GM21526 (cell line): ENCODE results near the gene TDRKH.

ENCODE experiments used
- ATAC-seq: cut with Tn5 transposase; IDR thresholded peaks from one replicate; pipeline ENCODE4 v1.9.1; 2021; ENCODE audit warnings: moderate library complexity; ENCODE audit not compliant: unreplicated experiment, low FRiP score

TDRKH gene

GRCh38 chr1:151790071-151790939 is at the start of gene TDRKH:
Gene TDRKH, minus strand, starts transcription at chr1:151790500. Its CDS starts 7,478 bp downstream, at chr1:151783022.
- ATAC-seq = peak; percentile 92

- no peak for ATAC-seq
These were observed 49.4 kb upstream of the TDRKH start, which contains the start of gene C2CD4D for GRCh38 chr1:151839457-151840403. Gene C2CD4D, minus strand, starts transcription at chr1:151839820. Its CDS starts 831 bp downstream, at chr1:151838989.

- no peak for ATAC-seq
These were observed 48.7 kb upstream of the TDRKH start for GRCh38 chr1:151839082-151839412.

- no peak for ATAC-seq
These were observed 48.2 kb upstream of the TDRKH start for GRCh38 chr1:151838222-151839081.

- ATAC-seq = no peak
These were observed 47.6 kb upstream of the TDRKH start for GRCh38 chr1:151837884-151838221.

GRCh38 chr1:151837197-151837596 is 46.9 kb upstream of the TDRKH start:
- ATAC-seq = no peak

- ATAC-seq = no peak
These were observed 45.3 kb upstream of the TDRKH start for GRCh38 chr1:151835596-151835995.

GRCh38 chr1:151834239-151834638 is 43.9 kb upstream of the TDRKH start:
- ATAC-seq = no peak

GRCh38 chr1:151833172-151833900 is 43.0 kb upstream of the TDRKH start:
- no peak for ATAC-seq

GRCh38 chr1:151832318-151832980 is 42.1 kb upstream of the TDRKH start:
- ATAC-seq = no peak

GRCh38 chr1:151831605-151832004 is 41.3 kb upstream of the TDRKH start, which contains the start of gene RORC:
Gene RORC, minus strand, starts transcription at chr1:151831802. Its CDS starts 38 bp downstream, at chr1:151831764.
- no peak for ATAC-seq

GRCh38 chr1:151831256-151831591 is 40.9 kb upstream of the TDRKH start:
- ATAC-seq = no peak

- ATAC-seq = no peak
These were observed 39.8 kb upstream of the TDRKH start for GRCh38 chr1:151830055-151830454.

GRCh38 chr1:151829352-151830046 is 39.2 kb upstream of the TDRKH start:
- ATAC-seq = no peak

- no peak for ATAC-seq
These were observed 38.6 kb upstream of the TDRKH start for GRCh38 chr1:151828921-151829320.

GRCh38 chr1:151827853-151828252 is 37.6 kb upstream of the TDRKH start:
- no peak for ATAC-seq

- ATAC-seq = no peak
These were observed 35.7 kb upstream of the TDRKH start for GRCh38 chr1:151825751-151826660.

- no peak for ATAC-seq
These were observed 34.9 kb upstream of the TDRKH start for GRCh38 chr1:151825204-151825603.
